B cell (primary cell): Measurements from ENCODE around the gene ERAP2. TPM values are rescaled to one million over a fixed set of nuclear protein-coding genes. Genes with fewer than 3 reads are reported as not detected.

Source experiments
- ATAC-seq: fragments of 200-7000 bp; cut with Tn5 transposase; one replicate; pipeline ENCODE4 v1.10.0; 2021; ENCODE audit warnings: low read depth, mild to moderate bottlenecking, moderate number of reproducible peaks, moderate library complexity
- CTCF ChIA-PET: fragments of 350-600 bp; sonication (Branson Sonifier 250); formaldehyde crosslinking; loops from one replicate; lab custom pipeline; 2021; ENCODE audit warnings: antibody characterized with exemption, inconsistent platforms; lab: Charles Lee
- POLR2A ChIA-PET: fragments of 350-600 bp; sonication (Branson Sonifier 250); formaldehyde crosslinking; loops from one replicate; lab custom pipeline; 2021; ENCODE audit warnings: antibody characterized with exemption; lab: Charles Lee
- DNase-seq: peaks from one replicate; pipeline ENCODE4 v3.0.0; 2013
- H2AFZ ChIP-seq: 2 replicates; pipeline ENCODE4 v1.6.1; 2012; ENCODE audit warnings: mild to moderate bottlenecking, low read depth, low read length; ENCODE audit not compliant: insufficient read depth, poor library complexity, severe bottlenecking
- H3K27ac ChIP-seq, 2 donors: 1 replicate in 1 of 2; 2 replicates in 1 of 2; pipeline ENCODE4 v1.5.1; 2012 to 2013; ENCODE audit warnings: low read length in 2 of 2, mild to moderate bottlenecking in 2 of 2, moderate library complexity in 1 of 2
- H3K27me3 ChIP-seq, 4 experiments: fragments of 200-600 bp in 1 of 4; sonication (generic) in 1 of 4; replicated peaks in 1 of 4; 1 replicate in 2 of 4; 2 replicates in 2 of 4; pipeline versions ENCODE4 v1.6.1 to v1.7.0; 2013 to 2016; ENCODE audit warnings: low read length in 3 of 4, mild to moderate bottlenecking in 2 of 4, mixed read lengths in 1 of 4, moderate library complexity in 1 of 4; ENCODE audit not compliant: insufficient read depth in 4 of 4, control insufficient read depth in 3 of 4; ENCODE audit errors: control extremely low read depth in 1 of 4
- H3K36me3 ChIP-seq, 2 experiments: replicated peaks in 1 of 2; 1 replicate in 1 of 2; 2 replicates in 1 of 2; pipeline versions ENCODE4 v1.6.1 to v1.7.1; 2013; ENCODE audit warnings: low read length in 1 of 2; ENCODE audit not compliant: insufficient read depth in 2 of 2, control insufficient read depth in 1 of 2; ENCODE audit errors: control extremely low read depth in 1 of 2, extremely low read depth in 1 of 2
- H3K4me1 ChIP-seq, 2 donors: fragments of 200-600 bp in 1 of 2; sonication (generic) in 1 of 2; 1 replicate in 1 of 2; 2 replicates in 1 of 2; pipeline versions ENCODE4 v1.5.1 to v1.6.1; 2013 to 2017; ENCODE audit warnings: low read length in 2 of 2; ENCODE audit not compliant: control insufficient read depth in 2 of 2, insufficient read depth in 2 of 2
- H3K4me2 ChIP-seq: replicated peaks from 2 replicates; pipeline ENCODE3; 2012; ENCODE audit warnings: mild to moderate bottlenecking, low read depth, low read length; ENCODE audit not compliant: poor library complexity, severe bottlenecking
- H3K4me3 ChIP-seq, 5 experiments: fragments of 200-600 bp in 1 of 5; sonication (generic) in 1 of 5; 1 replicate in 3 of 5; 2 replicates in 2 of 5; pipeline versions ENCODE4 v1.5.1 to v1.7.0; 2011 to 2016; ENCODE audit warnings: low read length in 4 of 5, mild to moderate bottlenecking in 4 of 5, low read depth in 2 of 5, control low read depth in 1 of 5, moderate library complexity in 1 of 5; ENCODE audit not compliant: insufficient read depth in 1 of 5; ENCODE audit errors: control extremely low read depth in 1 of 5, extremely low read depth in 1 of 5
- H3K79me2 ChIP-seq: fragments of 200-600 bp; sonication (generic); one replicate; pipeline ENCODE4 v1.6.0; 2016; ENCODE audit warnings: low read length; ENCODE audit not compliant: control insufficient read depth, insufficient read depth
- H3K9ac ChIP-seq: fragments of 200-600 bp; sonication (generic); 2 replicates; pipeline ENCODE4 v1.6.1; 2017; ENCODE audit warnings: mild to moderate bottlenecking, low read length, moderate library complexity
- H3K9me3 ChIP-seq, 3 donors: one replicate each; pipeline versions ENCODE4 v1.6.1 to v1.7.1; 2013; ENCODE audit warnings: low read length in 2 of 3; ENCODE audit not compliant: control insufficient read depth in 2 of 3, insufficient read depth in 1 of 3; ENCODE audit errors: control extremely low read depth in 1 of 3
- H4K20me1 ChIP-seq: 2 replicates; pipeline ENCODE4 v1.6.0; 2012; ENCODE audit warnings: mild to moderate bottlenecking, low read length; ENCODE audit not compliant: insufficient read depth, control insufficient read depth, poor library complexity, severe bottlenecking
- H3K27ac Mint-ChIP-seq: one replicate; pipeline ENCODE4 v1.8.0; 2021; ENCODE audit warnings: mixed read lengths
- H3K27me3 Mint-ChIP-seq: one replicate; pipeline ENCODE4 v1.8.0; 2021; ENCODE audit warnings: mixed read lengths
- H3K4me1 Mint-ChIP-seq: one replicate; pipeline ENCODE4 v1.8.0; 2021; ENCODE audit warnings: mixed read lengths
- H3K4me3 Mint-ChIP-seq: one replicate; pipeline ENCODE4 v1.8.0; 2021; ENCODE audit warnings: mixed read lengths
- H3K9me3 Mint-ChIP-seq: one replicate; pipeline ENCODE4 v1.8.0; 2022; ENCODE audit warnings: mixed read lengths; ENCODE audit not compliant: insufficient read depth
- CTCF ChIP-seq: fragments of 200-600 bp; IDR thresholded peaks from one replicate; pipeline ENCODE4 v1.8.0; 2022; ENCODE audit warnings: antibody characterized with exemption, mild to moderate bottlenecking
- EZH2 ChIP-seq: IDR thresholded peaks from 2 replicates; pipeline ENCODE4 v1.6.1; 2012; ENCODE audit warnings: borderline replicate concordance, low read depth, mild to moderate bottlenecking, moderate library complexity, low read length; ENCODE audit not compliant: insufficient read depth, poor library complexity, severe bottlenecking
- WGBS: methylation state at CpG from one replicate; pipeline ENCODE4 v1.1.5; 2013; ENCODE audit warnings: missing lambda C conversion rate; ENCODE audit not compliant: insufficient coverage; 5-methylcytosine and 5-hydroxymethylcytosine counted together
- intact Hi-C: fragments of 100-400 bp; cut with micrococcal nuclease; formaldehyde crosslinking; loops from one replicate; pipeline ENCODE4 v1.10.0; 2022
- polyA plus RNA-seq: library from polyadenylated mRNA; depleted of rRNA; stranded (reverse); fragments of >200 nt; gene quantifications from 2 replicates; pipeline ENCODE4 v1.2.3, GENCODE V29; 2012
- total RNA-seq, 2 donors: library from RNA; stranded (reverse); fragments of 120-200 nt in 1 of 2; gene quantifications; 1 replicate in 1 of 2; 2 replicates in 1 of 2; pipeline versions ENCODE4 v1.2.3 to v1.2.4, GENCODE V29; 2013 to 2022

The ERAP2 gene
- total and polyA plus RNA-seq, 2 donors (not counting 1 experiment from before 2014, with no cell fraction given): 18.5 to 74.2 TPM

GRCh38 chr5:96901841-96902240 is 25.5 kb downstream of the ERAP2 start:
- H3K4me2 ChIP-seq: no peak overlapping the region
- peaks cover 12 to 13% of the 10 kb centered on the region in 2 donors for H3K4me1 ChIP-seq
- no CpG with 5 or more reads among the region's 1 CpG for WGBS
- no peak overlapping the region for H3K4me3 ChIP-seq
- H3K9me3 ChIP-seq: no peaks in the 10 kb centered on the region
- CTCF ChIA-PET: interaction anchor here (0.6 to 5.0 kb wide), 9 partner anchors 17 to 95 kb away, joined by 3 to 51 read pairs (median 3); partner anchors contain the start of gene ERAP2
- Mint-ChIP-seq H3K4me1 (peaks cover 18% of the 10 kb centered on the region), H3K9me3 (no peaks in the 10 kb centered on the region), H3K27me3 (no peaks in the 10 kb centered on the region), H3K4me3 (no peak overlapping the region), H3K27ac (no peak overlapping the region)
- H3K27me3 ChIP-seq: no peaks in the 10 kb centered on the region
- ATAC-seq (no peak), DNase-seq (no peak)
- H3K79me2 ChIP-seq: peaks cover 20% of the 10 kb centered on the region
- H2AFZ ChIP-seq: no peak overlapping the region
- intact Hi-C loops: loop anchor here (1.0 kb wide), 1 partner anchor 33 kb away; no protein-coding TSS in a partner anchor
- TF ChIP-seq EZH2: no peak
- no peak for TF ChIP-seq CTCF
- peaks cover 12 to 77% of the 10 kb centered on the region in 2 experiments for H3K36me3 ChIP-seq
- H3K27ac ChIP-seq: no peak overlapping the region
- no peak overlapping the region for H3K9ac ChIP-seq
- POLR2A ChIA-PET: no interaction called here
- H4K20me1 ChIP-seq: no peaks in the 10 kb centered on the region

GRCh38 chr5:96902876-96903275 is 26.6 kb downstream of the ERAP2 start:
- no peaks in the 10 kb centered on the region for H3K9me3 ChIP-seq
- no peak overlapping the region for H3K9ac ChIP-seq
- DNase-seq (no peak), ATAC-seq (no peak)
- peaks cover 18% of the 10 kb centered on the region for H3K79me2 ChIP-seq
- TF ChIP-seq EZH2 (no peak), CTCF (no peak)
- no peak overlapping the region for H3K27ac ChIP-seq
- Mint-ChIP-seq H3K9me3 (no peaks in the 10 kb centered on the region), H3K27ac (no peak overlapping the region), H3K27me3 (no peaks in the 10 kb centered on the region), H3K4me1 (peaks cover 10% of the 10 kb centered on the region), H3K4me3 (no peak overlapping the region)
- 100% methylated on average over 1 of the region's 3 CpGs for WGBS
- no peak overlapping the region for H2AFZ ChIP-seq
- H3K4me1 ChIP-seq: peaks cover 3 to 6% of the 10 kb centered on the region in 2 donors
- no peaks in the 10 kb centered on the region for H3K27me3 ChIP-seq
- H3K4me3 ChIP-seq: no peak overlapping the region
- H3K36me3 ChIP-seq: peaks cover 12 to 80% of the 10 kb centered on the region in 2 experiments
- H4K20me1 ChIP-seq: no peaks in the 10 kb centered on the region
- intact Hi-C loops: no loop called here
- CTCF ChIA-PET: interaction anchor here (0.6 to 5.0 kb wide), 4 partner anchors 29 to 240 kb away, joined by 5 to 51 read pairs (median 6); partner anchors contain the start of gene LIX1
- POLR2A ChIA-PET: no interaction called here
- H3K4me2 ChIP-seq: no peak overlapping the region
